H1 (cell line): ENCODE measurements around the gene PRSS8. TPM values are rescaled to one million over a fixed set of nuclear protein-coding genes. Genes with fewer than 3 reads are reported as not detected.

ENCODE experiments used
- CHD1 ChIP-seq: IDR thresholded peaks from 2 replicates; pipeline ENCODE4 v1.6.1; 2012; ENCODE audit warnings: low read depth, low read length, improper control_type of control experiment
- GABPA ChIP-seq: IDR thresholded peaks from 2 replicates; pipeline ENCODE4 v1.6.1; 2011; ENCODE audit warnings: mild to moderate bottlenecking, low read length, moderate library complexity, borderline replicate concordance; ENCODE audit not compliant: insufficient read depth
- GTF2F1 ChIP-seq: IDR thresholded peaks from 2 replicates; pipeline ENCODE4 v1.6.1; 2012; ENCODE audit warnings: low read depth, low read length, improper control_type of control experiment, borderline replicate concordance
- HDAC6 ChIP-seq: IDR thresholded peaks from one replicate; pipeline ENCODE4 v1.7.1; 2012; ENCODE audit warnings: low read depth, mild to moderate bottlenecking, inconsistent platforms, low read length, moderate library complexity
- JUND ChIP-seq: IDR thresholded peaks from 2 replicates; pipeline ENCODE4 v1.6.1; 2011; ENCODE audit warnings: mild to moderate bottlenecking, improper control_type of control experiment, low read length
- KDM5A ChIP-seq: fragments of 200-600 bp; IDR thresholded peaks from 2 replicates; pipeline ENCODE4 v1.7.1; 2012; ENCODE audit warnings: mild to moderate bottlenecking, low read length, inconsistent platforms, mixed read lengths
- MAFK ChIP-seq: IDR thresholded peaks from 2 replicates; pipeline ENCODE4 v1.6.1; 2012; ENCODE audit warnings: low read depth, mild to moderate bottlenecking, improper control_type of control experiment, low read length
- RBBP5 ChIP-seq: IDR thresholded peaks from 2 replicates; pipeline ENCODE4 v1.7.1; 2012; ENCODE audit warnings: low read depth, mild to moderate bottlenecking, inconsistent platforms, low read length, moderate library complexity, borderline replicate concordance
- SIN3A ChIP-seq, 2 experiments: IDR thresholded peaks in 1 of 2; conservative IDR thresholded peaks in 1 of 2; 2 replicates each; pipeline ENCODE4 v1.6.1; 2011 to 2012; ENCODE audit warnings: low read length in 2 of 2, improper control_type of control experiment in 1 of 2, low read depth in 1 of 2, mild to moderate bottlenecking in 1 of 2
- SP1 ChIP-seq: IDR thresholded peaks from 2 replicates; pipeline ENCODE4 v1.6.1; 2011; ENCODE audit warnings: low read depth, low read length
- polyA plus RNA-seq, 7 experiments: library from polyadenylated mRNA; depleted of rRNA in 3 of 7; stranded (reverse) in 5 of 7; unstranded in 2 of 7; fragments of >200 nt in 5 of 7; fragments of 200-250 nt in 2 of 7; gene quantifications; 1 replicate in 5 of 7; 2 replicates in 1 of 7; 4 replicates in 1 of 7; pipeline versions ENCODE4 v1.2.1 to v1.2.3, GENCODE V29; 2011 to 2013; ENCODE audit warnings: missing spikeins in 2 of 7, mixed read lengths in 2 of 7
- total RNA-seq: library from RNA; stranded (reverse); fragmentation: NEBNext Ultra II Directional; extraction: Animal tissue kit (Norgen Biotek cat#: 25700); gene quantifications from 2 replicates; pipeline ENCODE4 v1.2.1, GENCODE V29; 2021
- TF ChIP-seq, protein P1 (sequence below): IDR thresholded peaks from 2 replicates; pipeline ENCODE4 v1.6.1; 2012; ENCODE audit warnings: inconsistent platforms
- TF ChIP-seq, protein P2 (sequence below): IDR thresholded peaks from 2 replicates; pipeline ENCODE4 v1.6.1; 2012; ENCODE audit warnings: inconsistent platforms

The PRSS8 gene
- total and polyA plus RNA-seq, 2 of the 8 experiments (the other 6 are each of a cell fraction or from before 2014, with no cell fraction given), result 87.7 to 273 TPM

DNA sequence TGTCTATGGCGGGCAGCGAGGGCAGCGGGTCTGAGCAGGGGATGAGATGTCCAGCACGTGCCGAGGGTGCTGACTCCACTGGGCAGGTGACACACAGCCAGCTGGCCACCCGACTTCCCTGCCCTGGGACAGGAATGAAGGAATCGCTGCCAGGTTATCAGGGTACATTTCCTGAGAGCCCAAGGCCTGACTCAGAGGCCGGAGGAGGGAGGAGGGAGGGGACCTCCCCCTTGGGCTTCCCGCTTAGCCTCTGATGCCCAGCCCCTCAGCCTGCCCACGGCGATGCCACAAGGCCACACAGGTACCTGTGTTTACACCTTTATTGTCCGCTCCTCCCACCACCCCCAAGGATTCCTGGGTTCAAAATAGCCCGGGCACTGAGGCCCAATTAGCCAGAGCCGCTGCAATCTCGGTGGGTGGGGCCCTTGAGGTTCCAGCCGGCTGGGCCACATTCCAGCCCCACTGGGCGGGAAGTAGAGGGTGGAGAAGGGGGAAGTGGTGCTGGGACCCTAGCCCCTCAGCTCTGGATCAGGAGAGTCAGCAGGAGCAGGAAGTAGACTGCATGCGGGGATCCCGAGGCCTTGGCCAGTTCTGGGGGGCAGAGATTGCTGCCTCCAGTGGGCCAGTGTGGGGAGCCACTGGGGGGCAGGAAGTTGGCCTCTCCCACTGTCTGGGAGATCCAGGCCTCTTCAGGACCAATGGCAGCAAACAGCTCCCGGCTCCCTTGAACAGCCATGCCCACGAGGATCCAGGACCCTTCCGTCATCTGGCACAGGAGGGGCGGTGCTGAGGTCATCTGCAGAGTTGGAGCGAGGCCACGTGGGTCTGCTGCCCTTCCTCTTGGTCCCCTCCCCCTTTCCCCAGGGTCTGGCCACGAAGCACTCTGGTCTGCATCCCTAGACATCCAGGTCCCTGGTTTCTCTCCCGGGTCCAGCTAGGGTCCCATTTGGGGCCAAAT lies 3.4 kb upstream of the PRSS8 start (continued):
- TF ChIP-seq, protein P1, sequence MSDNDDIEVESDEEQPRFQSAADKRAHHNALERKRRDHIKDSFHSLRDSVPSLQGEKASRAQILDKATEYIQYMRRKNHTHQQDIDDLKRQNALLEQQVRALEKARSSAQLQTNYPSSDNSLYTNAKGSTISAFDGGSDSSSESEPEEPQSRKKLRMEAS, result peak; percentile 65
- TF ChIP-seq SP1 (peak; percentile 53; the same call in 1 of the 2 replicates), RBBP5 (peak; percentile 57; the same call in 1 of the 2 replicates), HDAC6 (no peak), GABPA (no peak), JUND (no peak), KDM5A (no peak), GTF2F1 (no peak), SIN3A (conservative IDR thresholded peaks at IDR 0.05 in 1 of 2, IDR thresholded peaks at IDR 0.05 in 1 of 2; ENCODE audit: low read depth in 1 of 2, low read length in 2 of 2) (no peak), MAFK (no peak), CHD1 (no peak)
- TF ChIP-seq, protein P2, sequence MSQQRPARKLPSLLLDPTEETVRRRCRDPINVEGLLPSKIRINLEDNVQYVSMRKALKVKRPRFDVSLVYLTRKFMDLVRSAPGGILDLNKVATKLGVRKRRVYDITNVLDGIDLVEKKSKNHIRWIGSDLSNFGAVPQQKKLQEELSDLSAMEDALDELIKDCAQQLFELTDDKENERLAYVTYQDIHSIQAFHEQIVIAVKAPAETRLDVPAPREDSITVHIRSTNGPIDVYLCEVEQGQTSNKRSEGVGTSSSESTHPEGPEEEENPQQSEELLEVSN, result peak; percentile 60; the same call in 1 of the 2 replicates
